Measurements from ENCODE around the gene ZNF620. TPM values are rescaled to one million over a fixed set of nuclear protein-coding genes. Genes with fewer than 3 reads are reported as not detected.
"Not testable (repeated sequence)": the region's sequence is repeated elsewhere in the genome, so short reads cannot be mapped to it uniquely, and the experiment has no call there.

ZNF620 gene
- total RNA-seq, 1 donor from 2014 or later: 4.2 TPM

GRCh38 chr3:40461161-40461560 is 44.7 kb upstream of the ZNF620 start:
- peaks cover 25% of the 10 kb centered on the region for H3K36me3 Mint-ChIP-seq (ENCODE audit: low read depth, unreplicated experiment)
- H3K4me1 Mint-ChIP-seq (ENCODE audit: low read depth, unreplicated experiment): peaks cover 17% of the 10 kb centered on the region
- H3K27me3 Mint-ChIP-seq (ENCODE audit: low read depth, unreplicated experiment): no peaks in the 10 kb centered on the region
- H3K27ac Mint-ChIP-seq (ENCODE audit: unreplicated experiment): peak overlapping the region; percentile 5
- H3K9me3 Mint-ChIP-seq (ENCODE audit: unreplicated experiment): no peaks in the 10 kb centered on the region
- no peak overlapping the region for H3K4me3 ChIP-seq (ENCODE audit: insufficient read depth, low read depth, low read length)
- peaks cover 55% of the 10 kb centered on the region for H3K36me3 ChIP-seq (ENCODE audit: insufficient read depth, low read length)
- no peaks in the 10 kb centered on the region for H3K27me3 ChIP-seq (ENCODE audit: insufficient read depth, low read length)
- no peak overlapping the region for H3K27ac ChIP-seq (ENCODE audit: low read depth, low read length)
- no peak overlapping the region for H2AFZ ChIP-seq (ENCODE audit: low read depth, low read length)
- DNase-seq (ENCODE audit: low read depth) (no peak), FAIRE-seq (no peak)
- peaks cover 65% of the 10 kb centered on the region for H4K20me1 ChIP-seq (ENCODE audit: insufficient read depth, low read length)
- no peak overlapping the region for H3K9ac ChIP-seq (ENCODE audit: low read length)
- TF ChIP-seq EZH2 (IDR thresholded peaks at IDR 0.05; ENCODE audit: insufficient read depth, low read length) (no peak), CTCF (IDR thresholded peaks at IDR 0.05; ENCODE audit: insufficient read depth, low read depth, low read length) (no peak)
- H3K9me3 ChIP-seq (ENCODE audit: insufficient read depth, low read depth, low read length): no peaks in the 10 kb centered on the region
- peaks cover 5% of the 10 kb centered on the region for H3K4me1 ChIP-seq (ENCODE audit: insufficient read depth, low read length)
- H3K4me2 ChIP-seq (ENCODE audit: low read length): no peak overlapping the region
- peaks cover 40% of the 10 kb centered on the region for H3K79me2 ChIP-seq (ENCODE audit: insufficient read depth, low read length)
- peak overlapping the region; percentile 56 for H3K4me3 Mint-ChIP-seq (ENCODE audit: unreplicated experiment)

- H3K36me3 ChIP-seq (ENCODE audit: insufficient read depth, low read length): peaks cover 55% of the 10 kb centered on the region
- not testable (repeated sequence) for H2AFZ ChIP-seq (ENCODE audit: low read depth, low read length); FAIRE-seq
Observed at GRCh38 chr3:40462838-40463237, 43.0 kb upstream of the ZNF620 start.

GRCh38 chr3:40463579-40463978 is 42.3 kb upstream of the ZNF620 start:
- DNase-seq (ENCODE audit: low read depth): no peak
- H3K36me3 Mint-ChIP-seq (ENCODE audit: low read depth, unreplicated experiment): peaks cover 23% of the 10 kb centered on the region
- H3K9me3 Mint-ChIP-seq (ENCODE audit: unreplicated experiment): no peaks in the 10 kb centered on the region
- Histone ChIP-seq H4K20me1 (ENCODE audit: insufficient read depth, low read length) (peaks cover 56% of the 10 kb centered on the region), H3K36me3 (ENCODE audit: insufficient read depth, low read length) (peaks cover 48% of the 10 kb centered on the region), H3K4me1 (ENCODE audit: insufficient read depth, low read length) (peaks cover 3% of the 10 kb centered on the region), H3K9ac (ENCODE audit: low read length) (no peak overlapping the region), H3K27me3 (ENCODE audit: insufficient read depth, low read length) (no peaks in the 10 kb centered on the region), H3K79me2 (ENCODE audit: insufficient read depth, low read length) (peaks cover 24% of the 10 kb centered on the region), H2AFZ (ENCODE audit: low read depth, low read length) (no peak overlapping the region), H3K27ac (ENCODE audit: low read depth, low read length) (no peak overlapping the region), H3K4me3 (ENCODE audit: insufficient read depth, low read depth, low read length) (no peak overlapping the region), H3K9me3 (ENCODE audit: insufficient read depth, low read depth, low read length) (no peaks in the 10 kb centered on the region), H3K4me2 (ENCODE audit: low read length) (no peak overlapping the region)
- no peaks in the 10 kb centered on the region for H3K27me3 Mint-ChIP-seq (ENCODE audit: low read depth, unreplicated experiment)
- no peak for FAIRE-seq
- no peak overlapping the region for H3K4me3 Mint-ChIP-seq (ENCODE audit: unreplicated experiment)
- H3K27ac Mint-ChIP-seq (ENCODE audit: unreplicated experiment): no peak overlapping the region
- peaks cover 15% of the 10 kb centered on the region for H3K4me1 Mint-ChIP-seq (ENCODE audit: low read depth, unreplicated experiment)
- TF ChIP-seq CTCF (IDR thresholded peaks at IDR 0.05; ENCODE audit: insufficient read depth, low read depth, low read length) (no peak), EZH2 (IDR thresholded peaks at IDR 0.05; ENCODE audit: insufficient read depth, low read length) (no peak)

More at GRCh38 chr3:40462838-40463237, 43.0 kb upstream of the ZNF620 start:
- not testable (repeated sequence) for H3K27ac ChIP-seq (ENCODE audit: low read depth, low read length); H3K27me3 Mint-ChIP-seq (ENCODE audit: low read depth, unreplicated experiment); H3K4me2 ChIP-seq (ENCODE audit: low read length); H3K9ac ChIP-seq (ENCODE audit: low read length); H3K4me3 ChIP-seq (ENCODE audit: insufficient read depth, low read depth, low read length); H3K4me3 Mint-ChIP-seq (ENCODE audit: unreplicated experiment); H3K9me3 ChIP-seq (ENCODE audit: insufficient read depth, low read depth, low read length); H3K4me1 ChIP-seq (ENCODE audit: insufficient read depth, low read length); H3K27me3 ChIP-seq (ENCODE audit: insufficient read depth, low read length); DNase-seq (ENCODE audit: low read depth); H3K9me3 Mint-ChIP-seq (ENCODE audit: unreplicated experiment); H3K27ac Mint-ChIP-seq (ENCODE audit: unreplicated experiment)
- Mint-ChIP-seq H3K36me3 (ENCODE audit: low read depth, unreplicated experiment) (peaks cover 28% of the 10 kb centered on the region), H3K4me1 (ENCODE audit: low read depth, unreplicated experiment) (peaks cover 17% of the 10 kb centered on the region)
- Histone ChIP-seq H3K79me2 (ENCODE audit: insufficient read depth, low read length) (peaks cover 32% of the 10 kb centered on the region), H4K20me1 (ENCODE audit: insufficient read depth, low read length) (peaks cover 63% of the 10 kb centered on the region)

Measured in astrocyte (in vitro differentiated cells and primary cell).